Testis (tissue), 2 donors: ENCODE results near the gene IL6ST.

Source experiments
- CTCF ChIP-seq, 3 experiments: fragments of 450-650 bp in 2 of 3; fragments of 200-600 bp in 1 of 3; sonication (generic) in 1 of 3; IDR thresholded peaks; one replicate each; pipeline ENCODE4 v1.5.1; 2016 to 2019; ENCODE audit warnings: antibody characterized with exemption in 3 of 3, mild to moderate bottlenecking in 2 of 3, moderate library complexity in 1 of 3
- POLR2A ChIP-seq: fragments of 450-650 bp; IDR thresholded peaks from one replicate; pipeline ENCODE4 v1.6.1; 2017; ENCODE audit warnings: antibody characterized with exemption, mild to moderate bottlenecking, moderate library complexity

- TF ChIP-seq CTCF (IDR thresholded peaks at IDR 0.05) = no peak
- no peak for TF ChIP-seq POLR2A
Observed at GRCh38 chr5:55899344-55899743, 95.4 kb downstream of the IL6ST start.
